HTERT RPE-1 (cell line): ENCODE measurements around the gene P2RX3.
"Not testable (repeated sequence)": the region's sequence is repeated elsewhere in the genome, so short reads cannot be mapped to it uniquely, and the experiment has no call there.

Experiments used
- in situ Hi-C: fragments of 300-500 bp; cut with MboI; formaldehyde crosslinking; loops from 4 replicates; pipeline ENCODE4 v1.14.3; 2020; ENCODE audit warnings: low sequenced_read_pairs

Gene P2RX3

GRCh38 chr11:57338142-57338541, at the start of gene P2RX3:
P2RX3 (plus strand) TSS chr11:57338352; CDS start chr11:57338551, 199 bp downstream.
- in situ Hi-C loops, result no loop called here

- in situ Hi-C loops, result no loop called here
Observed at GRCh38 chr11:57288771-57289579, 49.2 kb upstream of the P2RX3 start.

GRCh38 chr11:57290288-57290687, 47.9 kb upstream of the P2RX3 start:
- in situ Hi-C loops, result no loop called here

- in situ Hi-C loops, result no loop called here
Observed at GRCh38 chr11:57294225-57295131, 43.7 kb upstream of the P2RX3 start.

- in situ Hi-C loops, result not testable (repeated sequence)
Observed at GRCh38 chr11:57296205-57296604, 41.9 kb upstream of the P2RX3 start.

GRCh38 chr11:57297221-57297620, 40.9 kb upstream of the P2RX3 start:
- in situ Hi-C loops, result no loop called here

- in situ Hi-C loops, result no loop called here
Observed at GRCh38 chr11:57299150-57299737, 38.9 kb upstream of the P2RX3 start.

- in situ Hi-C loops, result no loop called here
Observed at GRCh38 chr11:57300785-57301184, 37.4 kb upstream of the P2RX3 start.

GRCh38 chr11:57301711-57302423, 36.3 kb upstream of the P2RX3 start:
- in situ Hi-C loops, result no loop called here

- in situ Hi-C loops, result no loop called here
Observed at GRCh38 chr11:57302489-57302888, 35.7 kb upstream of the P2RX3 start.

- in situ Hi-C loops, result no loop called here
Observed at GRCh38 chr11:57303280-57303989, 34.7 kb upstream of the P2RX3 start.

- in situ Hi-C loops, result no loop called here
Observed at GRCh38 chr11:57303990-57304579, 34.1 kb upstream of the P2RX3 start.

- in situ Hi-C loops, result no loop called here
Observed at GRCh38 chr11:57305523-57305922, 32.6 kb upstream of the P2RX3 start.

GRCh38 chr11:57306161-57306876, 31.8 kb upstream of the P2RX3 start:
- in situ Hi-C loops, result no loop called here

GRCh38 chr11:57306940-57307565, 31.1 kb upstream of the P2RX3 start:
- in situ Hi-C loops, result no loop called here

GRCh38 chr11:57307666-57308270, 30.4 kb upstream of the P2RX3 start:
- in situ Hi-C loops, result no loop called here

- in situ Hi-C loops, result no loop called here
Observed at GRCh38 chr11:57308426-57309060, 29.6 kb upstream of the P2RX3 start.
